ENCODE measurements around the gene NGFR. TPM values are rescaled to one million over a fixed set of nuclear protein-coding genes. Genes with fewer than 3 reads are reported as not detected.

The NGFR gene
- polyA plus RNA-seq, 1 of the 3 experiments (the other 2 are of a cell fraction) = 0.76 TPM

DNA sequence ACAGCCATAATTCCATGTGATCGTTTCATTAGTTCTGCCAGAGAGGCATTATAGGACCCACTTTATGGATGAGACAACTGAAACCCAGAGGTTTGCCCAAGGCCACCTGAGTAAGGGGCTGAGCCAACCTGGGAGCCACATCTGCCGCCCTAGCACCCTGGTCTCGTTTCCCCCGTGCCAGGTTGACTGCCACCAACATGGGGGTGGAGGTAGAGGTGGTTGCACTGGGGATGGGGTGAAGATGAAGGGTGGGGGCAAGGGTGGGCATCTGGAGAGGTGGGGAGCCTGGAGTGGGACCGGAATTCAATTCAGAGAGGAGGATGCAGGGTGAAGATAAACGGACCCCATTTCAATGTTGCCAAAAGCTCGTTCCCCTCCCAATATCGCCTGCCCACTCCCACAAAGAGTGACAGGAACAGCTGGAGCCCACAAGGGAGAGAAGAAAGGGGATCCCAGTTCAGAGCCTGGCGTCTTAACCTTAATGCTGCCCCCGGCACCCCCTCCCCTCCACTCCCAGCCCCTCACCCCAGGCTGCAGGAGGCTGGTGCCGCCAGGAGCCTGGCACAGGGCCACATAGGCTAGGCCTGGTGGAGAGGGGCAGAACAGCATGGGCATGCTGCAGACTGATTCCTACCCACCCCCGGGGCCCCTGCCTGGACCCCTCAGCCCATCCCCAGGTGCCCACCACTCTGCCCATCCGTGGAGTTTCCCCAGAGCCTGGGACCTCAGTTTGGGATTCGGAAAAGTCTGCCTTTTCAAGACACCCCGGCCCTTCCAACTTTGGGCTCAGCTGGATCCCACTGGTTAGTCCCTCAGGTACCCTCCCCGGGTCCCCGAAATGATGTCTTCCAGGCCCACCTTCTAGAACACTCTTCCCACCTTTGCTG lies 29.6 kb downstream of the NGFR start:
- ChIA-PET POLR2A (no interaction called here), CTCF (interaction anchor here (0.6 to 11.7 kb wide), 12 partner anchors 10 to 125 kb away, joined by 3 to 144 read pairs (median 4); partner anchors contain the start of gene NGFR)
- WGBS (ENCODE audit: low lambda C conversion rate) = 64% methylated on average over 13 of the region's 17 CpGs

DNA sequence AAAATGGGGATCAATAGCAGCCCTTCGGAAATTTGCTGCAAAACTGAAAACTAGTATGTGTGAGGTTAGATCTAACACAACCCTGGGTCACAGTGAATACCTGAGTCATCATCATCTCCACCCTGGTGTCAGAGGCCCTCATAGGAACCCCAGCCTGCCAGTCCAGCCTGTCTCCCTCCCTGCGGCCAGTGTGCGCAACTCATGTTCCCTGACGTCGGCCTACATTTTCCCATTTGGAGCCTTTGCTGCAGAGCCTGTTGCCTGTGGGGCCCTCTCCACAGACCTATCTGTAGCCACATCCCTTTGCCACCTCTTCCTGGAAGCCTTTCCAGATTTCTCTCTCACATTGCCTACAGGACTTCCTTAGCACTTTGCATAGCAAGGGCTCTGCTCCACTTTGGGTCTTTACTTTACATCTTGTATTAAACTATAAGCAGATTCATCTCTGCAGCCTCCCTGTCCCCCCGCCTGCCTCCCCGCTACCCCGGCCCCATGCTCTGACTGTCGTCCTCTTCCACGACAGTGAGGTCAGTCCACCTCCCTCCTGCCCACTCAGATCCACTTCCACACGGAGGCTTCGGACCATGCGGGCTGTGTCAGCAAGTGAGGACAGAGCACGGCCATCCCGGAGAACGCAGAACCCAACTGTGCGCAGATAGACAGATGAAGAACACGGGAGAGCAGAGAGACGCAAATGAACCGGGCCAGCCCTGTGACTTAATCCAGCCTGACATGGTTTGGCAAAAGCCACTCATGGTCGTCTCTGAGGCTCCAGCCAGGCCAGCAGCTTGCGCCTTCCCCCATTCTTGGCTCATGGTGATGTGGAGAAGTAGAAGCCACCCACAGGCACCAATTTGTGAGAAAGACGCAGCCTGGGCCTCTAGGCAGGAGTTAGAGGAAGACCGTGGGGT lies 31.0 kb downstream of the NGFR start:
- Histone ChIP-seq H3K4me3 (ENCODE audit: low read depth in 2 of 2, low read length in 1 of 2) (no peak overlapping the region), H3K27ac (ENCODE audit: low read depth in 2 of 2, low read length in 1 of 2) (no peak overlapping the region), H2AFZ (ENCODE audit: low read depth) (no peak overlapping the region), H3K4me1 (ENCODE audit: control insufficient read depth in 1 of 2, insufficient read depth in 2 of 2, low read depth in 1 of 2, low read length in 1 of 2) (peaks cover 0 to 48% of the 10 kb centered on the region in 2 experiments; a peak in 1 of 4 replicates), H3K4me2 (no peak overlapping the region), H3K27me3 (ENCODE audit: insufficient read depth) (peaks cover 10% of the 10 kb centered on the region; the same call in 1 of the 2 replicates), H4K20me1 (ENCODE audit: insufficient read depth) (no peaks in the 10 kb centered on the region), H3K9me3 (no peaks in the 10 kb centered on the region), H3K36me3 (replicated peaks in 1 of 2; ENCODE audit: control insufficient read depth in 1 of 2, insufficient read depth in 2 of 2, low read length in 1 of 2) (no peaks in the 10 kb centered on the region), H3K9me2 (no peaks in the 10 kb centered on the region), H3F3A (replicated peaks; ENCODE audit: insufficient read depth) (no peaks in the 10 kb centered on the region), H3K79me2 (ENCODE audit: insufficient read depth) (no peaks in the 10 kb centered on the region), H3K9ac (no peak overlapping the region)
- TF ChIP-seq RAD21 (IDR thresholded peaks at IDR 0.05; ENCODE audit: low read length) = no peak
- TF ChIP-seq RFX5 (IDR thresholded peaks at IDR 0.05; ENCODE audit: low read length) = no peak
- no peak for TF ChIP-seq RXRA (IDR thresholded peaks at IDR 0.05; ENCODE audit: borderline replicate concordance, low read depth)
- TF ChIP-seq ELF1 (IDR thresholded peaks at IDR 0.05) = no peak
- WGBS (ENCODE audit: low lambda C conversion rate) = 81% methylated on average over 24 of the region's 24 CpGs
- peak; percentile 15 for DNase-seq
- ChIA-PET POLR2A (no interaction called here), CTCF (interaction anchor here (1.0 to 11.7 kb wide), 9 partner anchors 11 to 118 kb away, joined by 3 to 144 read pairs (median 8); no protein-coding TSS in a partner anchor)

More for the DNA sequence above, 29.6 kb downstream of the NGFR start:
- Histone ChIP-seq H3K9me3 (no peaks in the 10 kb centered on the region), H2AFZ (ENCODE audit: low read depth) (no peak overlapping the region), H3K4me2 (no peak overlapping the region), H3K4me1 (ENCODE audit: control insufficient read depth in 1 of 2, insufficient read depth in 2 of 2, low read depth in 1 of 2, low read length in 1 of 2) (peaks cover 0 to 58% of the 10 kb centered on the region in 2 experiments; a peak in 1 of 4 replicates), H3K27me3 (ENCODE audit: insufficient read depth) (peaks cover 14% of the 10 kb centered on the region; the same call in 1 of the 2 replicates), H3K36me3 (replicated peaks in 1 of 2; ENCODE audit: control insufficient read depth in 1 of 2, insufficient read depth in 2 of 2, low read length in 1 of 2) (no peaks in the 10 kb centered on the region), H3K79me2 (ENCODE audit: insufficient read depth) (no peaks in the 10 kb centered on the region), H3K9me2 (no peaks in the 10 kb centered on the region), H3K27ac (ENCODE audit: low read depth in 2 of 2, low read length in 1 of 2) (peak overlapping the region in 1 of 2 experiments; percentile 66; a peak in 1 of 4 replicates), H3F3A (replicated peaks; ENCODE audit: insufficient read depth) (no peaks in the 10 kb centered on the region), H3K9ac (no peak overlapping the region), H3K4me3 (ENCODE audit: low read depth in 2 of 2, low read length in 1 of 2) (no peak overlapping the region), H4K20me1 (ENCODE audit: insufficient read depth) (no peaks in the 10 kb centered on the region)
- peak; percentile 57 for DNase-seq
- TF ChIP-seq POLR2AphosphoS5 (IDR thresholded peaks at IDR 0.05; ENCODE audit: low read depth, low read length) (no peak), TEAD4 (IDR thresholded peaks at IDR 0.05; ENCODE audit: borderline replicate concordance, insufficient read depth) (no peak), SMC3 (IDR thresholded peaks at IDR 0.05; ENCODE audit: low read depth, low read length) (no peak)
